B cell (primary cell): ENCODE data around the gene NPSR1.

Experiments
- EZH2 ChIP-seq: IDR thresholded peaks from 2 replicates; pipeline ENCODE4 v1.6.1; 2012; ENCODE audit warnings: borderline replicate concordance, low read depth, mild to moderate bottlenecking, moderate library complexity, low read length; ENCODE audit not compliant: insufficient read depth, poor library complexity, severe bottlenecking
- TF ChIP-seq, protein P1 (sequence below): fragments of 200-600 bp; IDR thresholded peaks from one replicate; pipeline ENCODE4 v1.8.0; 2022; ENCODE audit warnings: antibody characterized with exemption, mild to moderate bottlenecking

DNA sequence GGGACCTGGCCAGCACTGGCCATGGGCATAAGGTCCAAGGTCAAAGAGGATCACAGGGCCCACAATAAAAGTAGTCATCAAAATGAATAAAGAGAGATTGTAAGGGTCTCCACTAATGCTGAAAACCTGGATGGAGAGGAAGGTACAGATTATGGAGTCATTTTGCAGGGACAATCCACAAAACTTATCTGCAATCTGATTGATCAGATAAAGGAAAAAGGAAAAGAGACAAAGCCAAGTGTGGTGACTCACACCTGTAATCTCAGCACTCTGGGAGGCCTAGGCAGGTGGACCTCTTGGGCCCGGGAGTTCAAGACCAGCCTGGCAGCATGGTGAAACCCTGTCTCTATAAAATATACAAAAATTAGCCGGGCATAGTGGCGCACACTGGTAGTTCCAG lies 174.0 kb downstream of the NPSR1 start:
- TF ChIP-seq, protein P1, sequence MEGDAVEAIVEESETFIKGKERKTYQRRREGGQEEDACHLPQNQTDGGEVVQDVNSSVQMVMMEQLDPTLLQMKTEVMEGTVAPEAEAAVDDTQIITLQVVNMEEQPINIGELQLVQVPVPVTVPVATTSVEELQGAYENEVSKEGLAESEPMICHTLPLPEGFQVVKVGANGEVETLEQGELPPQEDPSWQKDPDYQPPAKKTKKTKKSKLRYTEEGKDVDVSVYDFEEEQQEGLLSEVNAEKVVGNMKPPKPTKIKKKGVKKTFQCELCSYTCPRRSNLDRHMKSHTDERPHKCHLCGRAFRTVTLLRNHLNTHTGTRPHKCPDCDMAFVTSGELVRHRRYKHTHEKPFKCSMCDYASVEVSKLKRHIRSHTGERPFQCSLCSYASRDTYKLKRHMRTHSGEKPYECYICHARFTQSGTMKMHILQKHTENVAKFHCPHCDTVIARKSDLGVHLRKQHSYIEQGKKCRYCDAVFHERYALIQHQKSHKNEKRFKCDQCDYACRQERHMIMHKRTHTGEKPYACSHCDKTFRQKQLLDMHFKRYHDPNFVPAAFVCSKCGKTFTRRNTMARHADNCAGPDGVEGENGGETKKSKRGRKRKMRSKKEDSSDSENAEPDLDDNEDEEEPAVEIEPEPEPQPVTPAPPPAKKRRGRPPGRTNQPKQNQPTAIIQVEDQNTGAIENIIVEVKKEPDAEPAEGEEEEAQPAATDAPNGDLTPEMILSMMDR, result no peak
- TF ChIP-seq EZH2, result no peak
